ENCODE measurements around the gene ZBTB32.

The ZBTB32 gene

GRCh38 chr19:35663981-35664380 is 40.4 kb upstream of the ZBTB32 start:
- no peak for TF ChIP-seq CTCF (conservative IDR thresholded peaks at IDR 0.05; ENCODE audit: low read depth)
- ChIA-PET CTCF (no interaction called here), POLR2A (ENCODE audit: low non-redundant PET) (no interaction called here)
- no peak for DNase-seq (ENCODE audit: low spot score)
- H3K27ac ChIP-seq: no peak overlapping the region

GRCh38 chr19:35665157-35665556 is 39.2 kb upstream of the ZBTB32 start:
- CTCF ChIA-PET: no interaction called here
- DNase-seq (ENCODE audit: low spot score): no peak
- H3K27ac ChIP-seq: no peak overlapping the region
- TF ChIP-seq CTCF (conservative IDR thresholded peaks at IDR 0.05; ENCODE audit: low read depth): no peak
- POLR2A ChIA-PET (ENCODE audit: low non-redundant PET): no interaction called here

DNA sequence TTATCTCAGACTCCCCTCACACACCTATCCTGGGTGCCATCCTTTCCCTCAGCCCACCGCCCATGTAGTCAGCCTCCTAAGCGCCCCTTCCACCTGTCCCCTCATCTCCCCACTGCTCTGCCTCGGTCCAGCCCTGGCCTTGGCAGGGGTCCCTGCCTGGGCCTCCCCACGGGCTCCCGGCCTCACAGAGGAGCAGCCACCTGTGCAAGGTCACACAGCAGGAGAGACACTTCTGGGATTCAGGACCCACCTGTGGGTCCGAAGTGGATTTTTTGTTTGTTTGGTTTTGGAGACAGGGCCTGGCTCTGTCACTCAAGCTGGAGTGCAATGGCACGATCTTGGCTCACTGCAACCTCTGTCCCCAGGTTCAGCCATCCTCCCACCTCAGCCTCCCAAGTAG is 38.8 kb upstream of the ZBTB32 start:
- no peak for TF ChIP-seq CTCF (conservative IDR thresholded peaks at IDR 0.05; ENCODE audit: low read depth)
- no peak for DNase-seq (ENCODE audit: low spot score)
- ChIA-PET POLR2A (ENCODE audit: low non-redundant PET) (interaction anchor here (0.8 kb wide), 1 partner anchor 81 kb away, joined by 3 read pairs; no protein-coding TSS in a partner anchor), CTCF (interaction anchor here (0.7 kb wide), 1 partner anchor 22 kb away, joined by 4 read pairs; no protein-coding TSS in a partner anchor)
- H3K27ac ChIP-seq: no peak overlapping the region

GRCh38 chr19:35666251-35666913 is 38.0 kb upstream of the ZBTB32 start, which contains the start of gene UPK1A:
Gene UPK1A, plus strand, starts transcription at chr19:35666517. Its CDS starts 296 bp downstream, at chr19:35666813.
- POLR2A ChIA-PET (ENCODE audit: low non-redundant PET): interaction anchor here (0.5 to 0.8 kb wide), 2 partner anchors 79 to 80 kb away, joined by 3 to 4 read pairs; partner anchors contain the start of genes PSENEN and U2AF1L4
- no peak for DNase-seq (ENCODE audit: low spot score)
- H3K27ac ChIP-seq: no peak within 1 kb of the TSS
- CTCF ChIA-PET: interaction anchor here (0.6 to 1.5 kb wide), 3 partner anchors 9 to 207 kb away, joined by 3 to 5 read pairs (median 4); no protein-coding TSS in a partner anchor
- no peak for TF ChIP-seq CTCF (conservative IDR thresholded peaks at IDR 0.05; ENCODE audit: low read depth)

DNA sequence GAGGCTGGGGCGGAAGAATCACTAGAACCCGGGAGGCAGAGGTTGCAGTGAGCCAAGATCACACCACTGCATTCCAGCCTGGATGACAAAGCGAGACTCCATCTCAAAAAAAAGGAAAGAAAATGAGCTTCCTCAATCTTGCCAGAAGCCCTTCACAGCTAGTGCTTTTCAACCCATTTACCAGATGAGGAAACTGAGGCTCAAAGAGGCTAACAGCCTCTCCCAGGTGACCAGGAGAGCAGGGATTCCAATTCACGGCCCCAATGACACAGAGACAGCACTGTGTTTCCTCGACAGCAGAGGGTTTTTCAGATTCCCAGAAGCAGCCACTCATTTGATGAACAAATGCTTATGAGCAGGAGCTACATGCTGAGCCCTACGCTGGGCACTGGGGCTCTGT is 34.8 kb upstream of the ZBTB32 start:
- H3K27ac ChIP-seq: no peak overlapping the region
- TF ChIP-seq CTCF (conservative IDR thresholded peaks at IDR 0.05; ENCODE audit: low read depth): no peak
- no peak for DNase-seq (ENCODE audit: low spot score)
- ChIA-PET CTCF (interaction anchor here (0.5 to 0.7 kb wide), 3 partner anchors 38 to 857 kb away, joined by 3 to 4 read pairs (median 3); no protein-coding TSS in a partner anchor), POLR2A (ENCODE audit: low non-redundant PET) (no interaction called here)

DNA sequence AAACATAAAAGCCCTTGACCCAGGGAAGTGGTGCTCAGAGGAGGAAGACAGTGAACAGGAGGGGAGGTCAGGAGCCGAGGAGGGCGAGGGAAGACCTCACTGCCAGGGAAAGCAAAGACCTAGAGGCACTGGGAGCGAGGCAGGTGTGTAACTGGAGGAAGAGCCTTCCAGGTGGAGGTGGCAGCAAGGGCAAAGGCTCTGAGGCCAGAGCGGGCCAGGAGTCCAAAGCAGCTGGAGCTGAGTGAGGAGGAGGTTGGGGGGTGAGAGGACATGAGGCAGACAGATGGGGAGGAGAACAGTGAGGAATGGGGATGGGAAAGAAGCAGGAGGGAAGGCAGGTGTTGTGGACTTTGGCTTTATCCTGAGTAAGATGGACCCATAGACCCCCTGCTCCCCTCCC is 34.4 kb upstream of the ZBTB32 start:
- ChIA-PET CTCF (interaction anchor here (0.7 kb wide), 2 partner anchors 351 to 856 kb away, joined by 3 to 4 read pairs; no protein-coding TSS in a partner anchor), POLR2A (ENCODE audit: low non-redundant PET) (no interaction called here)
- no peak overlapping the region for H3K27ac ChIP-seq
- no peak for DNase-seq (ENCODE audit: low spot score)
- no peak for TF ChIP-seq CTCF (conservative IDR thresholded peaks at IDR 0.05; ENCODE audit: low read depth)

All from RWPE1 (cell line).